DOHH2 (cell line): ENCODE results near the gene SRA1.

ENCODE experiments used
- H3F3A ChIP-seq: fragments of 200-600 bp; sonication (generic), shearing (Covaris generic); 2 replicates; pipeline ENCODE4 v1.6.0; 2016; ENCODE audit warnings: antibody characterized with exemption, mild to moderate bottlenecking; ENCODE audit not compliant: control insufficient read depth, insufficient read depth
- H3K27ac ChIP-seq: fragments of 200-600 bp; sonication (generic); 2 replicates; pipeline ENCODE4 v1.5.1; 2014; ENCODE audit warnings: low read depth, mild to moderate bottlenecking, low read length, moderate library complexity
- H3K27me3 ChIP-seq: fragments of 200-600 bp; sonication (generic); 2 replicates; pipeline ENCODE4 v1.6.1; 2014; ENCODE audit warnings: mild to moderate bottlenecking, low read length, mixed read lengths; ENCODE audit not compliant: control insufficient read depth
- H3K36me3 ChIP-seq: fragments of 200-600 bp; sonication (generic); 2 replicates; pipeline ENCODE4 v1.6.1; 2014; ENCODE audit warnings: mild to moderate bottlenecking, low read length, moderate library complexity, mixed read lengths; ENCODE audit not compliant: control insufficient read depth
- H3K4me1 ChIP-seq: fragments of 200-600 bp; sonication (generic); 2 replicates; pipeline ENCODE4 v1.6.1; 2014; ENCODE audit warnings: mild to moderate bottlenecking, low read length, mixed read lengths; ENCODE audit not compliant: control insufficient read depth
- H3K4me2 ChIP-seq: fragments of 200-600 bp; sonication (generic); 2 replicates; pipeline ENCODE4 v1.6.0; 2014; ENCODE audit warnings: mild to moderate bottlenecking, low read length, moderate library complexity
- H3K4me3 ChIP-seq: fragments of 200-600 bp; sonication (generic); 2 replicates; pipeline ENCODE4 v1.5.1; 2014; ENCODE audit warnings: mild to moderate bottlenecking, low read length, mixed read lengths
- H3K79me2 ChIP-seq: fragments of 200-600 bp; sonication (generic); 2 replicates; pipeline ENCODE4 v1.6.1; 2014; ENCODE audit warnings: mild to moderate bottlenecking, low read length, mixed read lengths; ENCODE audit not compliant: control insufficient read depth
- H3K9me2 ChIP-seq: fragments of 200-600 bp; sonication (generic); replicated peaks from 2 replicates; pipeline ENCODE4 v1.6.1; 2014; ENCODE audit warnings: mild to moderate bottlenecking, low read length, mixed read lengths; ENCODE audit not compliant: control insufficient read depth
- H3K9me3 ChIP-seq: fragments of 200-600 bp; sonication (generic); 2 replicates; pipeline ENCODE4 v1.6.1; 2014; ENCODE audit warnings: antibody characterized with exemption, low read length, mixed read lengths; ENCODE audit not compliant: control insufficient read depth, insufficient read depth
- H4K20me1 ChIP-seq: fragments of 200-600 bp; sonication (generic); 2 replicates; pipeline ENCODE4 v1.6.0; 2014; ENCODE audit warnings: low read depth, mild to moderate bottlenecking, antibody characterized with exemption, low read length, moderate library complexity; ENCODE audit not compliant: control insufficient read depth, insufficient read depth
- EZH2phosphoT487 ChIP-seq: fragments of 200-600 bp; sonication (generic); IDR thresholded peaks from 2 replicates; pipeline ENCODE4 v1.6.1; 2017; ENCODE audit warnings: borderline replicate concordance, mild to moderate bottlenecking, antibody characterized with exemption, low read length, moderate library complexity, mixed read lengths
- TF ChIP-seq, protein P1 (sequence below): fragments of 200-600 bp; sonication (generic); IDR thresholded peaks from one replicate; pipeline ENCODE4 v1.5.1; 2014; ENCODE audit warnings: antibody characterized with exemption, mild to moderate bottlenecking, low read depth, low read length; ENCODE audit not compliant: poor library complexity, severe bottlenecking

SRA1 gene

GRCh38 chr5:140570488-140570887 is 13.2 kb upstream of the SRA1 start:
- no peak overlapping the region for H3K27ac ChIP-seq
- H3F3A ChIP-seq: no peaks in the 10 kb centered on the region
- H4K20me1 ChIP-seq: no peaks in the 10 kb centered on the region
- peaks cover 11% of the 10 kb centered on the region for H3K4me1 ChIP-seq
- no peaks in the 10 kb centered on the region for H3K27me3 ChIP-seq
- H3K4me2 ChIP-seq: no peak overlapping the region
- no peaks in the 10 kb centered on the region for H3K9me3 ChIP-seq
- TF ChIP-seq, protein P1, sequence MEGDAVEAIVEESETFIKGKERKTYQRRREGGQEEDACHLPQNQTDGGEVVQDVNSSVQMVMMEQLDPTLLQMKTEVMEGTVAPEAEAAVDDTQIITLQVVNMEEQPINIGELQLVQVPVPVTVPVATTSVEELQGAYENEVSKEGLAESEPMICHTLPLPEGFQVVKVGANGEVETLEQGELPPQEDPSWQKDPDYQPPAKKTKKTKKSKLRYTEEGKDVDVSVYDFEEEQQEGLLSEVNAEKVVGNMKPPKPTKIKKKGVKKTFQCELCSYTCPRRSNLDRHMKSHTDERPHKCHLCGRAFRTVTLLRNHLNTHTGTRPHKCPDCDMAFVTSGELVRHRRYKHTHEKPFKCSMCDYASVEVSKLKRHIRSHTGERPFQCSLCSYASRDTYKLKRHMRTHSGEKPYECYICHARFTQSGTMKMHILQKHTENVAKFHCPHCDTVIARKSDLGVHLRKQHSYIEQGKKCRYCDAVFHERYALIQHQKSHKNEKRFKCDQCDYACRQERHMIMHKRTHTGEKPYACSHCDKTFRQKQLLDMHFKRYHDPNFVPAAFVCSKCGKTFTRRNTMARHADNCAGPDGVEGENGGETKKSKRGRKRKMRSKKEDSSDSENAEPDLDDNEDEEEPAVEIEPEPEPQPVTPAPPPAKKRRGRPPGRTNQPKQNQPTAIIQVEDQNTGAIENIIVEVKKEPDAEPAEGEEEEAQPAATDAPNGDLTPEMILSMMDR: no peak
- peaks cover 16% of the 10 kb centered on the region for H3K79me2 ChIP-seq
- no peaks in the 10 kb centered on the region for H3K9me2 ChIP-seq
- H3K36me3 ChIP-seq: peaks cover 36% of the 10 kb centered on the region
- H3K4me3 ChIP-seq: no peak overlapping the region

DNA sequence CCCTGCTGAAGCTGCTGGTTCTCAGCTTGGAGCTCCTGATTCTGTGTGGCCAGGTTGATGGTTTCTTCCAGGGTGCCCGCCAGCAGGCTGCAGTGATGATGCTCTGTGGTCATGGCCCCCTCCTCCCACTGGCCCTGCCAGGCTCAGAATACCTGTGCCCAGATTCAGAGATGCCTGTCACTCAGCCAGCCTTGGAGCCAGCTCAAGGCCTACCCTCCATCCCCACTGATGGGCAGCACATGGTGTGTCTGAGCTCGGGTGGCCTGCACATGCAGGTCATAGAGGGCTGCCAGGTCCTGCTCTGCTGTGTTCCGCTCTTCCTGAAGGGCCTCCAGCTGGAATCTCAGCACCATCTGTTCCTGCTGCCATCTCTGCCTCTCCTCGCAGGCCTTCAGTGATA is 12.8 kb upstream of the SRA1 start:
- TF ChIP-seq, protein P1: no peak
- no peak for TF ChIP-seq EZH2phosphoT487
- Histone ChIP-seq H3K4me1 (peaks cover 13% of the 10 kb centered on the region), H3K79me2 (peaks cover 20% of the 10 kb centered on the region), H3K9me3 (no peaks in the 10 kb centered on the region), H3K4me2 (no peak overlapping the region), H3K4me3 (no peak overlapping the region), H4K20me1 (no peaks in the 10 kb centered on the region), H3K9me2 (no peaks in the 10 kb centered on the region), H3K36me3 (peaks cover 39% of the 10 kb centered on the region), H3F3A (no peaks in the 10 kb centered on the region), H3K27me3 (no peaks in the 10 kb centered on the region), H3K27ac (no peak overlapping the region)

GRCh38 chr5:140569197-140569596 is 11.9 kb upstream of the SRA1 start:
- Histone ChIP-seq H3K9me2 (no peaks in the 10 kb centered on the region), H3K4me1 (peaks cover 14% of the 10 kb centered on the region), H3K27ac (no peak overlapping the region), H4K20me1 (no peaks in the 10 kb centered on the region), H3K27me3 (no peaks in the 10 kb centered on the region), H3K4me3 (no peak overlapping the region), H3K9me3 (no peaks in the 10 kb centered on the region), H3K36me3 (peaks cover 41% of the 10 kb centered on the region), H3K79me2 (peaks cover 27% of the 10 kb centered on the region), H3F3A (no peaks in the 10 kb centered on the region), H3K4me2 (no peak overlapping the region)
- TF ChIP-seq EZH2phosphoT487: no peak
- TF ChIP-seq, protein P1: no peak
